GM11168 (cell line): ENCODE results near the gene CDH22.

Source experiments
- in situ Hi-C: fragments of 300-500 bp; cut with MboI; formaldehyde crosslinking; loops from one replicate; pipeline ENCODE4 v1.12.0; 2022; ENCODE audit warnings: low sequenced_read_pairs; ENCODE audit not compliant: unreplicated experiment

The CDH22 gene

DNA sequence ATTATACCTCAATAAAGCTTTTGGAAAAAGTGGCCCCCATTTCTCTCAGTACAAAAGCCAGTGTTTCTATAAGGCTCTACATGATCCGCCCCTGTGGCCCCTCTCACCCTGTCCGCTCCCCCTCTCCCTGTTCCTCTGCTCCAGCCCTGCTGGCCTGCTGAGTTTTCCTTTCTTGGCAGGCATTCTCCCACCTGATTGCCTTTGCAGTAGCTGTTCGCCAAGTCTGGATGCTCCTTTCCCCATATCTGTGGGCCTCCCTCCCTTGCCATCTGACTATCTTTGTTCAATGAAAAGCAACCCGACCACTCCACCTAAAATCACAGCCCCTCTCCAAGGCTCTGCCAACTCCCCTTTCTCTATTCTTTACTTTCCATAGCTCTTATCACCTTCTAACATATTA is 33.2 kb downstream of the CDH22 start:
- in situ Hi-C loops = no loop called here

DNA sequence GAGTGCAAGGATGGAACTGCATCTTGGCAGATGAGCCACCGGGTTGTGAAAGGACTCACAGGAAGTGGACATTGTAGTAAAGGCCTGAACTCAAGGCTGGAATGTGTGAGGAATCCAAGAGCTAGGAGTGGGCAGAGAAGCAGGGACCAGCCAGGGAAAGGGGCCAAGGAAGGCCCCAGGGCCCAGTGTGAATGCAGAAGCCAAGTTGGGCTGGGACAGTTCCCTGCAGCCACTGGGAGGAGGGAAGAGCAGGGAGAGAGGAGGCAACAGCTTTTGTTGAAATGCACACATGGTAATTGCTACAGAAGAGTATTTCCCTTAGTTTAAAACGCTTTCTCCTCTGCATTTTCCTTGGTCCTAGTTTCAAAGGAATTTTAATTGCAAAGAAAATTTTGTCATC is 34.6 kb downstream of the CDH22 start:
- in situ Hi-C loops = no loop called here

DNA sequence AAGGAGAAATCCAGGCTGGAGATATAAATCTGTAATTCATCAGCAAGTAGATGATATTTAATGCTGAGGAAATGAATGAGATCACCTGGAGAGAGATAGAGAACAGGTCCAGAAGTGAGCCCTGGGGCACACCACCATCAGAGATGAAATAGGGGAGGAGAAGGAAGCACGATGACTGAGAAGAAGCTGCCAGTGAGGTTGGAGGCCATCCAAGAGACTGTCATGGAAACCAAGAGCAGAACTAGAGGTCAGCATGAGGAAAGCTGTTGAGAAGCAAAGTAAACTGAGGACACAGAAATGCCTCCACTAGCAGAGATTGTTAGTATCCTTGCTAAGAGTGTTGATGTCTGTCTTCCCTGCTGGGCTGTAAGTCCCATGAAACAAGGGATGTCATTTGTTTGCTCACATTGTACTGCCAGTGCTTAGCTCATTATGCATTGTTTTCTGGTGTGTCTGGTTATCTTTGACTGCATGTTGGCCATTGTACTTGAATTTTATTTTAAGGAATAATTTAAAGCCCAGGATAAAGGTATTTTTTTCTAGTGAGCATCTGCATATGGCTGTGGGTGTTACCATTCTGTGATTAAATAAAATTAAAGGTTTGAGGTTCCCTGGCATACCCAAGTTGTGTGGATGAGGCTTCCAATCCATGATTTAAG is 35.8 kb downstream of the CDH22 start:
- in situ Hi-C loops = no loop called here

DNA sequence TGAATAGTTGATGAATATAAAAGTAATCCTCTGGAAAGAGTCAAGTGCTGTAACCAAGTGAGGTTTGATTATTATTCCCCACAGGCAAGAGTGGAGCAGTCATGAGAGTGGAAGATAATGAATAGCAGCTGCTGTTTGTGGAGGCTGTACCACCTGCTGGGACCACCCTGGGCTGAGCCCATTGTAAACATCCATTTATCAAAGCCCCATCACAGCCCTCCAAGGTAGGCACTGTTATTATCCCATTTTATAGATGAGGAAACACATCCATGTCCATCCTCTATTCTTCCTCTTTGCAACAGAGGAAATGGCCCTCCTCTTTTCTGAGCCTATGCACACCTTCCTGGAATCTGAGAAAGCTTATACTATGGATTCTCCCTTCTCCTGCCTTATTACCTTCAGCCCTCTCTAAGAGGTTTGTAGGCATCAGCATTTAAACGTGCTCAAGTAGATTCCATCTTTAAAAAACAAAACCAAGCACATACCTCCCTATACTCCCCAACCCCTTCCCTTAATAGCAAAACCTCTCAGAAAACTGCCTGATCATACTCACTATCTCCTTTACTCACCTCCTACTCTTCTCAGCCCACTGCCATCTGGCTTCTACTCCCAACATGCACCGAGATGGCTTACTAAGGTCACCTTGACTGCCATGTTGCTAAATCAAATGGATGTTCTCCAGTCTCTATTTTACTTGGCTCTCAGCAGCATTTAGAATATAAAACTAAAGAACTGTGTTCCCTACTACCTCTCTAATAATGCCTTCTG is 37.1 kb downstream of the CDH22 start:
- in situ Hi-C loops = no loop called here

DNA sequence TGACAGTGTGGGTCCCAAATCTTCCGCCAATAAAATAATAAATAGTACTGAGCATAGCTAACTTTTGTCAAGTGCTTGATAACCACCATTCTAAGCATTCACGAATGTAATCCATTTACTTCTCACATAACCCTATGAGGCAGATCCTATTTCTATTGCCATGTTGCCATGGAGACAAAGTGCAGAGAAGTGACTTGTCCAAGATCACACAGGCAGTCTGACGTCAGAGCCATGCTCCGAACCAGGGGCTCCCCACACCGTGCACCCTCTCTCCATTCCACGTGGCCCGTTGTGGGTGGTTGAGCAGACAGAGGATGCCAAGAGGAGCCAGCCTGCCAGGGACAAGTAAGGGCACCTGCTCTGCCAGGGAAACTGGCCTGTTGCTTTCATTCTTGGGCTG is 38.9 kb downstream of the CDH22 start:
- in situ Hi-C loops = no loop called here

DNA sequence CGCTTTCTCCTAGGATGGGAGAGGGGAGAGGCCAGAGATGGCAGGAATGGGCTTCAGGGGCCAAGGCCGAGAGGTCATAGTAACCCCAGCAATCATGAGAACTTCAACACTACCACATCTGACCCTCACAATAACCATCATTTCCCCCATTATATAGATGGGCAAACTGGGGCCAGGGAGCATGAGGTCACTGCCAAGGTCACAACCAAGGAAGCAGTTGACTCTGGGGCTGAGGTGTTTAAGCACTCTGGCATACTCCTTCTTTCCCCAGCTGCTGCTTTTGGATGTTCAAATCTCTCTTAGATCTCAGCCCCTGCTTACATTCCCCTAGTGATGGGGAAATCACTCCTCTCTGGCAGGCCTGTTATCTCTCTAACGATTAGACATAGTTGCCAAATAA is 39.6 kb downstream of the CDH22 start:
- in situ Hi-C loops = no loop called here

DNA sequence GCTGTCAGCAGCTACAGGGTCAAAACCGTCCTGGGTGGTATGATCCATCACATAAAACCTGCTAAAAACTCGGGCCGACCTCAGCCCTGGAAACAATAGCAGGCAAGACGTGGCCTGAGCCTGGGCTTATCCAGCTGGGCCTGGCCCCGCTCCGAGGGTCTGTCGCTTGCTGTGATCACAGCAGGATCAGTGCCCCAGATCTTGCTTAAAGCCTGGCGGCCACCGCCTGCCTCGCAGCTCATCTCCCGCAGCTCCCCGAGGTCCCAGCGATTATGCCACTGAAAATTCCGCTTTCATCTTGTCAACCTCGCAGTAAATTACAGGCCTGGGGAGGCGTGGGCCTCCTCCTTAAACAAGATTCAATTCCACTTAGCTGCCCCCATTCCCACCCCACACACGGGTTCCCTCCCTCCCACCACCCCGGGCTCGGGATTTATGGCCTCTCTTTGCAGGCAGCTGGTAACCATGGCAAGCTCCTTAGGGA is 40.1 kb downstream of the CDH22 start:
- in situ Hi-C loops = no loop called here

DNA sequence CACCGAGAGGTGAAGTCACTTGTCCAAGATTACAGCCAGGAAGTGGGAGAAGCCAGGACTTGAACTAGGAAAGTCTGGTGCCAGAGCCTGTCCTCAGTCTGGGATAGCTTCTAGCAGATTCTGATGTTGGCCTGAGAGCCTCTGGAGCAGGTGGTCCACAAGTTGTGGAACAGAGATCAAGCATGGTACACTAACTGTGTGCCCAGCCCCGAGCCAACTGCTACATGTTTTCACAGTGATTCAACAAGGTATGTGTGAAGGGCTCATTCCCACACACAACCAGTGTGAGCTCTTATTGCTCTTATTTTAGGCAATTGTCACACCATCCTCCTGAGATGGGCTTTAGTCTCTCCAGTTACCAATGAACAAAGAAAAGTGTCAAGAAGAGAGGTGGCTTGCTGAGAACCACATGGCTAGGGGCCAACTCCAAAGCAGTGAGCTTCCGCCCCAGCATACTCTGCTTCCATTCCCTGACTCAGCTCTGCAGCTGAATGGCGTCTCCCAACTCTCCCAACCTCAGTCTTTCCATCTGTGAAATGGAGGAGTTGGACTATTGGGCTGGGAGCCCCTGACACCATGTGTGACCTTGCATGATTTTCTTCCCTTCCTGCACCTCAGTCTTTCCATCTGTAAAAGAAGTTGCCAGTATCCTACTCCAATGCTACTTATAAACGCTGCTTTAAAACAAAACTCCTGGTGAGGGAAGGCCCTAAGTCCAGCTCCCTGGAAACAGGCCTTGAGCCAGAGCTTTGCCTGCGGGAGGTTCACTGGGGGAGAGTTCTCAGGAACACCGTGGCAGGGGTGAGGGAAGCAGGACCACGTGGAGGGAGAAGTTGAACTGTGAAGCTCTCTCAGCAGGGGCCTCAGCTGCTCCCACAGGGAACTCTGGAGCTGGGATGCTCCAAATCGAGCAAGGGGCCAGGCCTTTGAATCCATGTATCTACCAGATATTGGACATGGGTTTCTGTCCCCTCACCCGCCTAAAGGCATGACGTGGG is 40.9 kb downstream of the CDH22 start:
- in situ Hi-C loops = no loop called here

DNA sequence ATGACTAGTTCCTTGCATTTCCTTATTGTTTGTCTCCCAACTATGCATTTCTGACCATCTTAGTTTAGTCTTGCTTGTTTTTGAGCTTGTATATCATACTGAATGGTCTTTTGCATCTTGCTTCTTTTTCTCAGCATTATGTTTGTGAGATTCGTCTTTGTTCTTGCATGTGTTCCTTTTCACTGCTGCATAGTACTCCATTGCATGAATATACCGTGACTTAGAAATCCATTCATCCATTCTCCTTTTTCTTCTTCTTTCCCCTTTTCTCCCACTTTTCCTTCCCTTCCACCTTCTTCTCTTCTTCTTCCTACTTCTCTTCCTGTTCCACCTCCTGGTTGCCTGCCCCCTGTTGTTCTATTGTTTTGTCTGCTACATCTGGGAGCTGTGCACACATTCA is 42.8 kb downstream of the CDH22 start:
- in situ Hi-C loops = no loop called here

DNA sequence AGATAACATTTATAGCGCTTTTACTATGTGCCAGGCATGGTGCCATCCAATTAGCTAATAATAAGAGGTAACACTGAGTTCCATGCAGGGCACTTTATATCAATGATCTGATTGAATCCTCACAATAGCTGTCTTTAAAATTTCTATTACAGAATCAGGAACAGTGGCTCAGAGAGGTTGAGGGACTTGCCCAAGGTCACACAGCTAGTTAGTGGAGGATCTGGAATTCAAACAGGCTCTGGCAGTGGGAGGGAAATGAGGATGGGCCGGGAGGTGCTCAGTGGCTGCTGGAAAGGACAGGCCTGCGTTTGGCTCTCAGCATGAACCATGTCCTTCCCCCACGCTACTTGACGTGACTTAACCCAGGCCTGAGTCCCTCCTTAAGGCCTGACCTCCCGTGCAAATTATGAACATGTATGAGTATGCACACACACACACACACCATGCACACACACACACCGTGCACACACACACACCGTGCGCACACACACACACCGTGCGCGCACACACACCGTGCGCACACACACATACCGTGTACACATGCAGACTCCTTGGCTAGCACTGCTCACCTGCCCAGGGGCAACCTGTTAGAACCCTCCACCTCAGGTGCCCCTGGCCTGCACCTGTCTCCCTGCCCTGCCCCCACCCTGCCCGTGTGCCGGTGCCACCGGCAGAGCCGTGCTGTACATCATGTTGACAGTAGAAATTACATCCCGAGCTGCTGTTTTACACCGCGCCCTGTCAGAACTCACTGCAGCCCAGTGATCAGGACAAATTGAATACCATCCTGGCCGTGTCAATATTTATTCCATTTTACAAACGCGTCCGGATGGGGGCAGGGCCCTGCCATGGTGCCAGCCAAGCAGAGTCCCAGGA is 43.7 kb downstream of the CDH22 start:
- in situ Hi-C loops = no loop called here

DNA sequence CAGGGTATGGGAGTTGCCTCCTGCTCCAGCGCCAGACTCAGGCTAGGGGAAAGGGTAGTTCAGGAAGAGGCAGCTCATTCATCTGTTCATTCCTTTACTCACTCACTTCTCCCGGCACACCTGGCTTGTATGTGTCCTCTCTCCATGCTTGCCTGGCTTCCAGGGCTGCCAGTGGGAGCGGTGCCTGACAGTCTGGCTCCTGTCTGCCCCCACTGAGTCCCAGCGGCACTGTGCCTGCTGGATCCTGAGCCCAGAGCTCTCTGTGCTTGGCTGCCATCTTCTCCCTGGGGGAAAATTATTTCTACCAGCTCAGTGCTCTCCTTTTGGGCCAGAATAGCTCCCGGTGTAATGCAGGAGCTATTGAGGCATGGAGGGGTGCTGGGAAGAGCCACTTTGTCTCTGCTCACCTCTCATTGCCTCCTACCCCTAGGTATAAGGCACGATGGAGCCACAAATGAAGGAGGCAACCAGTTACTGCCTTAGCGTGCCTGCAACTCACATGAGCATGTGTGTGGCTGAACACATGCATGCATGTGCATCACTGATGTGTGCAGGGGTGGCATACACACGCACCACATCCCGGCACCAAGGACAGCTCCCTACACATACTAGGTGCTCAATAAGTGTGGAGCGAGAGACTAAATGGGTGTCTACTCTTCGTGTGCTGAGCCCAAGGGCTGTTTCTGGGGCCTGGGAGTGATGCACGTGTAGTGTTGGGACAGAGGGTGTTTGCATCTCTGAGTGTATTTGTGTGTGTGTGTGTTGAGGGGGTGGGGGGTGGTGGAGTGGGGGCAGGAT is 46.6 kb downstream of the CDH22 start:
- in situ Hi-C loops = no loop called here

DNA sequence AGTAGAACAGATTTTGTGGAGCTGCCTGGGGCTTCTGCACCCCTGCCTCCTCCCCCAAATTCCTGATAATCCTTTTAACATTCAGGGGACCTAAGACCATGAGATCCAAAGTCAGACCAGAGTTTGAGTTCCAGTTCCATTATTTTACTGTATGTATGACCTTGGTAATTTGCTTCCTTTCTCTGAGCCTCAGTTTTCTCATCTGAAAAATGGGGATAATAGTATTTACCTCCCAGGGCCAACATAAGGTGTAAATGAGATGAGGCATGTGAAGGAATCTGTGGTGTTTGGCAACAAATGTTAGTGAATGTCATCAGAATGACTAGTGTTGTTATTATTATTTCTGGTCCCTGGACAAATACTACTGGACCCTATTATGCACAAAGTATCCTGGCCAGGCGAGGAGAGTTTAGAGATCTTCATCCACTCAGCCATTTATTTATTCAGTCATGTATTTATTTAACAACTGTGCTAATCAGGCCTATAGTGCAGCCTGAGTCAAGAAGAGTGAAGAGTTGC is 47.3 kb downstream of the CDH22 start:
- in situ Hi-C loops = no loop called here

DNA sequence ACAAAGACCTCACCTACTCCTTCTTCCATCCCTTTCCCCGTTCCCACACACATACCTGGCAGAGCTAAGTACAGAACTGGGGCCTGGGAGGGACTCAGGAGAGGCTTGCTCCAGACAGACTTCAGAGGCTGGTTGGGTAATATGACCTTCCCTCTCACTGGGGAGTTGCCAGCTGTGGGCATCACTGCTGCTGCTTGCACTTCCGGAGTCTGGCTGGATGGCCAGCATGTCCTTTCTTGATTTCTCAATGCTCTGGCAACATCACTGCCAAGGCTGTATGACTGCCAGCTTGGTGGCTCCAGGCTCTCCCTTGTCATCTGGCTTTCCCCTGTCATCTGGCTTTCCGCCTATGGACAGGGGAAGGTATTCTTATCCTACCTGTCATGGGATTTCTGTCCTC is 47.8 kb downstream of the CDH22 start:
- in situ Hi-C loops = no loop called here

DNA sequence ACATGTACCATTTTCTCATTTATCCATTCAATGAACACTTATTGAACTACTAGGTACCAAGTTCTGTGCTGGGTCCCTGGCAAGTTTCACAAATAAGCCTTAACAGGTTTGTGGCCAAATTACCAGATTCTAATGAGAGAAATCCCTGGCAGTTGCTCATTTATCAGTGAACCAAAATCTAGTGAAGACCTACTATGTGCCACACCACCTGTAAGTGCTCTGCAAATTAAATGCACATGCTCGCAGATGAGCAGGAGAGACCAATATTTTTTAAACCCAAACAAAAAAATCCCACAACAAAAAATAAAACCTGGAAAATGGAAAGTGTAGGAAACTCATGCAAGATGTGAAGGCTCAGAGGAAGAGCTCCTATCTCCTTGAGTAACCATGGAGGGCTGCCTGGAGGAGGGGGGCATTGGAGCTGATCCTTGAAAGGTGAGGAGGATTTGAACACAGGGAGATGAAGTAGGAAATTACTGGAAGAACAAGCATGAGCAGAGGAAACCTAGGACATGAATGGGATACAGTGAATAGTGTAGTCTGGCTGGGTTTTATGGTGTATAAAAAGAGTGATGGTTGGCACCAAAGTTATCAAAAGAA is 48.9 kb downstream of the CDH22 start:
- in situ Hi-C loops = no loop called here

DNA sequence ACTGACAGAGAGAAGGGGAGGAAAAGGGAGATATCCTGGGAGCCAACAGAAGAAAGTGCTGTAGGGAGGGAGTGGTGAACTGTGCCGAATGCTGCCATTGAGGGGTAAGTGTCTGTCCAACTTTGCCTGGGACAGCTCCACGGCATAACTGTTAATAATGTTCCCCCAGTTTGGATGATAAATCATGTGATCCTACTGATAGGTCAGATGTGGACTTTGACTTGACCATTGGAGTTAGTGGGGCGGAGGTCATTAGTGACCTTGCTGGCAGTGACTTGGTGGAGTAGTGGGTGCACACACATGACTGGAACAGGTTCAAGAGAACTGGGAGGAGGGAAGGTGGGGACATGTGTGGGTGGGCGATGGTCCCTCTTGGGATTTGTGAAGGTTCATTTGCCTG is 50.4 kb downstream of the CDH22 start:
- in situ Hi-C loops = no loop called here

DNA sequence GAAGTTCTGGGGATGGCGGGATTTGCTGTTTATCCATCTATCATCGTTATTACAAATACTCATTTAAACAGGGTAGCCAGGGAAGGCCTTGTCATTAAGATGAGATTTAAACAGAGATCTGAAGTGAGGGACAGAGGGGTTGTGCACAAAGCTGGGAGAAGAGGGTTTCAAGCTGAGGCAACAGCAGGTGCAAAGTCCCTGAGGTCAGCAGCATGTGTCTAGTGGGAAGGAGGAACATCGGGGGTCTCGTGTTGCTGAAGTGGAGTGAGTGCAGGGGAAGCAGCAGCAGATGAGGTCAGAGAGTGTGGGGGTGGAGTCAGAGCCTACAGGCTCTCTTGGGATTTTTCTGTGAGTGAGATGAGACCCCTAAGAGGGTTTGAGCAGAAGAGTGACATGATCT is 52.0 kb downstream of the CDH22 start:
- in situ Hi-C loops = no loop called here

DNA sequence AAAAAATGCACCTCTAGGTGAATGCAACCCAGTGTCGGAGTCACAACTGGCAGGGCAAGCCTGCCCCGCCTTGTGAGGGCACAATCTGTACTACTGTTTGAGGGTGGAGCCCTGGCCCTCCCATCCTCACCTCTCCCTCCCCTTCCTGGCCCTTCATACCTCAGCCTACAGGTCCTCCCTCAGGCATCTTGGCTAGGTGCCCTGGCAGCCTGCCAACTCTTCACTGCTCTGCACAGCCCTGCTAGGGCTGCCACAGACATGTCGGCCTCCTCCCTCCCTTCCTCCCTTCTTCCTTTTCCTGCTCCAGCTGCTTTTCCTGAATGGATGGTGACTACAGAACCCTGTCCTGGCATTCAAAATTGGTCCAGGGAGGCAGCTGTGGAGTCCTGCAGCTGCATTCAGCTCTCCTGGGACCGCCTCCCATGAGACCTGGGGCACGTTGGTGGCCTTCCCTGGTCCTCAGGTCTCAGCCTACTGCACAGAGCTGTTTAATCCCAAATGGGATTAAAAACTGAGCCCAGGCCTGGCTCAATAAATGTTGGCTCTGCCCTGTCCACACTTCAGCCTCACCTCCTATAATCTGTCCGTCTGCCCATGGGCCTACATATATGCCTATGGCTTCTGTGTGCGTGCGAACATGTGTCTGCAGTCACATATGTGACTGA is 52.7 kb downstream of the CDH22 start:
- in situ Hi-C loops = no loop called here

DNA sequence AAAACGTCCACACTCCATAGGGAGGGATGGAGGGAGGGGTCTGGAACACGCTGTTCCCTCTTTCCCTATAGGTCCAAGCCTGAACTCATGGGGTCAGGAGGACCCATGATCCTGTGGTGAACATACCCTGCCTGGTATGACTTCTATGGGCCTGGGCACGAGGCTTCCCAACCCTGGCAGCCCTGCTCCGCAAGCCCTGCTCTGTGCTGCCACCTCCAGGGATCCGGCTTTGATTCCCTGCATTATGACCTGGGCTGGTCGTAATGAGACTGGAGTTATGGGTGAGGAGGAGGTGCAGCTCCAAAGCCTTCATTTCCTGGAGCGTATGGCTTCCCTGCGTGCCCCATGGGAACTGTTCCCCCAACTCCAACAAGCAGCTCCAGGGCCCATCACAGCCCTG is 54.9 kb downstream of the CDH22 start:
- in situ Hi-C loops = no loop called here
